ENCODE measurements around the gene TDP1.
A peak's percentile ranks its signal among the peaks of the same experiment; 100 is the strongest.

Gene TDP1

DNA sequence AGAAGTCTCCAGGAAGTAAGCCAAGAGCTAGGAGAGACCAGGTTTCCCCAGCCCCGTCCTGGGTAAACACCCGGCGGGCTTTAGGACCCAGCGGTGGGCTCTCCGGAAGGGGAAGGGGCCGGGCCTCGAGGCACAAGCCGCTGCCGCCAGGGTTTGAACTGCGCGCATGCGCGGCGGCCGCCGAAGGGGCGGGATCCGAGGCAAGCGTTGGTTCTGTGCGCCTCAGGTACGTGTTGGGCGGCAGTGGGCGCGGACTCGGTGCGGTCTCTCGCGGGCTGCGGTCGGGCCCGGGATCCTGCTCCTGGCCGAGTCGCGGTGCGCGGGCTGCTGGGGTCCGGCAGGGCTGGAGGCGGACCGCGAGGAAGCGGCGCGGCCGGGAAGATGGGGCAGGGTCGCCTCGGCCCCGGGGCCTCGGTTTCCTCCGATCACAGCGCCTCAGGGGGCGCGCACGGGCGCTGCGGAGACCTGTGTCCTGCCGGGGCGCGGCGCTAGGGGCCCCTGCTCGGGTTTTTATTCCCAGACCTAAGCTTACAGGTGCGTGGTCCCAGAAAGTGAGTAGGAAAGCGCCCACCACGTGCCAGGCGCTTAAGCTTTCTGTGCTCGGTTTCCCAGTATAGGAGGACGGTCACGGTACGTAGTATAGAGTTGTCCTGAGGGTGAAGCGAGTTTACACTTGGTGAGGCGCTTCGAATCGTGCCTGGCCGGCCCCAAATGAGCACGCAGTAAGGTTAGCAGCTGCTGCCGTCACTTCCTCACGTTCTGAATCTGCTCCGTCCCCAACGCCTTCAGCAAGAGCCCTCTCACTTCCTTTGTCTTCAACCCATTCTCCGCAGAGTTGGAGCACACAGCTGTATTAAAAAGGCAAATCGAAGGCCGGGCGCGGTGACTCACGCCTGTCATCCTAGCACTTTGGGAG is at the start of gene TDP1:
TDP1 (plus strand) TSS at position 183 of the 916 bp plus-strand sequence. CDS start 7,188 bp downstream, outside the sequence.
- DNase-seq (ENCODE audit: low read depth), result peak; percentile 92

GRCh38 chr14:89906000-89906399 is 49.7 kb upstream of the TDP1 start:
- DNase-seq (ENCODE audit: low read depth), result no peak

- DNase-seq (ENCODE audit: low read depth), result no peak
These were observed 48.1 kb upstream of the TDP1 start for GRCh38 chr14:89907655-89908054.

- no peak for DNase-seq (ENCODE audit: low read depth)
These were observed 46.8 kb upstream of the TDP1 start for GRCh38 chr14:89908712-89909450.

GRCh38 chr14:89909586-89909985 is 46.1 kb upstream of the TDP1 start:
- DNase-seq (ENCODE audit: low read depth), result no peak

DNA sequence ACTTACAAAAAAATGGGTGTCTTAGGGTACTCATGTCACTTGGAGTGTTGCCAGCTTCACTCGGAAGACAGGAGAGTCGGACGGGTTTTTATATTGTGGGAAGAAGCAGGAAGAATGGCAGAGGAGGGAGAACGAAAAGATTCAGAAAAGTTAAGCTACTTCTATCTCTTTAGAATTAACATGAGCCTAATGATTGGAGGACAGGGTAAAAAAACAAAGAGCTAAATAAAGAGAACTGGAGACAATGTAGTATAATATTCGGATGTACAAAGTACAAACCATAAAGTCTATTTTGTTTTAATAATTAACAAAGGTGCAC is 45.1 kb upstream of the TDP1 start:
- DNase-seq (ENCODE audit: low read depth), result no peak

- peak; percentile 74 for DNase-seq (ENCODE audit: low read depth)
These were observed 44.5 kb upstream of the TDP1 start for GRCh38 chr14:89911010-89911919.

DNA sequence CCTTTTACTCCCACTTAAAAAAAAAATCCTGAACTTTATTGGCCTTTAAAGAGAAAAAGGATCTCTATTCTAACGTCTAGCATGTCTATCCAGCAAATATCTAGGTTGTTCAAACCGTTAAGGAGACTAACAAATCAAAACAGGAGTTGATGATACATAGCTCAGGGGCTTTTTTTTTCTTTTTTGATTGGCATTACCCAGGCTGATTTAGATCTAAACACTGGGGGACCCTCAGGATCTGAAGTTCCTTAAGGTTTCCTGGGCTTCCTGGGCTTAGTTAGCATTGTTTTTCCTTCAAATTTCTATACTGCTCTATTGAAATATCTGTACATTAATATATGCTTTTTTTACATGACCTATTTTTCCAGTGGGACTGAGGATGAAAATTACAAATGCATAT is 43.5 kb upstream of the TDP1 start:
- no peak for DNase-seq (ENCODE audit: low read depth)

- peak; percentile 99 for DNase-seq (ENCODE audit: low read depth)
These were observed 43.0 kb upstream of the TDP1 start for GRCh38 chr14:89912667-89913211.

GRCh38 chr14:89915114-89915878 is 40.4 kb upstream of the TDP1 start:
- peak; percentile 52 for DNase-seq (ENCODE audit: low read depth)

DNA sequence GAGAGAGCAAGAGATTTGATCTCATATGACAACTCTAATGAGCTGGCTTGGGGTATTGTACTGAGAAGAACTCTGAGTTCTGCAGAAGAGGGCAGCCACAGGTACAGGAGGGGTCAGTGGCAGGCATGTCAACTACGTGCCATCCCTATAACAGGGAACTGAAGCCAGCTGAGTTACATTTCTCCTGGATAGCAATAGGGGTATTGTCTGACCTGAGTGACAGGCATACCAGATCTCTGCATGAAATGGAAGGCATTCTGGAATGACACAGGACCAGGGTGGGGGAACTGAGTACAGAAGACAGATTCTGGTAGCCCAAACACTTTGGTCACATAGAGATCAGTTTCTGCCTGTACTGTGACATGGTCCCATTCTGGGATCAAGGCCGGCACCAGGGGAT is 37.0 kb upstream of the TDP1 start:
- DNase-seq (ENCODE audit: low read depth), result no peak

- DNase-seq (ENCODE audit: low read depth), result no peak
These were observed 35.7 kb upstream of the TDP1 start for GRCh38 chr14:89920056-89920455.

DNA sequence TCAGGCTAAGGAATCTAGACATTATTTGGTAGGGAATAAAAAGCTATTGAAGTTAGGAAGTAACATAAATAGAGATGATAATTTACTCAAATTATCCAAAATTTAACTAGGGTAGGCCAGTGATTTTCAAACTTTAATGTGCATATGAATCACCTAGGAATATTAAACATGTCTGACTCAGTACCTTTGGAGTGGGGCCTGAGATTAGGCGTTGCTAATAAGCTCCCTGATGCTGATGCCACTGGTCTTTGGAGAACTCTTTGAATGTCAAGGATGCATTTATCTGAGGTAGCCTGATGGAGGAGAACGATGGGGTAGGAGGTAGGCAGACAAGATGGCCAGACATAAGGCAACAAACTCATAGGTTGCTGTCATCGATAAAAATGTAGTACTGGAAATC is 34.4 kb upstream of the TDP1 start:
- DNase-seq (ENCODE audit: low read depth), result no peak

GRCh38 chr14:89922031-89922907 is 33.5 kb upstream of the TDP1 start:
- peak; percentile 91 for DNase-seq (ENCODE audit: low read depth)

GRCh38 chr14:89924268-89924667 is 31.5 kb upstream of the TDP1 start:
- DNase-seq (ENCODE audit: low read depth), result no peak

DNA sequence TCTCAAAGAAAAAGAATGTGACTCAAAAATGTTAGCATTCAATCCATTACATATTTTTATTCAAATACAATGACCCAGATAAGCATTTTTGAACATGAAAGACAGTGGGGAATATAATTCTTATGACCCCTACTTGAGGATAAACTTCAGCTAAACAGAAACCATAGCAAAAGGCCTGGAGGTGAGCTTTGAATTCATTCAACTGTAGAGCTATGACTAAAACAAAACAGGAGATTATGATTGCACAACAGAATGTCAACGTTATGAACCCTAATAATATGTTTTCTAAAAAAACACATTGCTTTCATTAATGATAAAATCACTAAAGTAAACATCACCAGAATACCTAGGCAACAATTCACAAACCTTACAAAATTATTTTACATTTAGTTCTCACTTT is 29.0 kb upstream of the TDP1 start:
- DNase-seq (ENCODE audit: low read depth), result no peak

DNA sequence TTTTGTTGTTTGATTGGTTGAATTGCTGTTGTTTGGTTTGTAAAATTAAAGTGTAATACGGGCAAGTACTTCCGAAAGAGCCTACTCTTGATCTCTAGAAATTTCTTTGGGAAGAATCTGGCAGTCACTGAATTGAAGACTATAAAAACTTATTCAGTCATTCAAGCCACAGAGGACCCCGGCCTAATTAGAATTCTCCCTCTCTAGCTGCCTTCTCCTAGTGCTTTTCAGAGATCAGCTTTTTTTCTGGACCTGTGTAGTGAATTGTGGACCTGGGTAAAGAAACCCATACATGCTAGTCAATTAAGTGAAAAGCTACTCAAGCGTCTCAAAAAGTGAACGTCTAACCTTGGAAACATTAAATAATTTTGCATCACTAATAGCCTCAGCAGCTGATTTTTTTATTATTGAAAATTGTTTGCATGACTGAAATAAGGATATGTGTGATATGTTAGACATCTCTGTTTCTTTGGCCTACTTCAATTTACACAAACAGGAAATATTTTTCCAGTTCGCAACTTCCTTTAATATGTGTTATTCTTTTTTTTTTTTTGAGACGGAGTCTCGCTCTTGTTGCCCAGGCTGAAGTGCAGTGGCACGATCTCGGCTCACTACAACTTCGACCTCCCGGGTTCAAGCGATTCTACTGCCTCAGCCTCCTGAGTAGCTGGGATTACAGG is 28.4 kb upstream of the TDP1 start:
- no peak for DNase-seq (ENCODE audit: low read depth)

DNA sequence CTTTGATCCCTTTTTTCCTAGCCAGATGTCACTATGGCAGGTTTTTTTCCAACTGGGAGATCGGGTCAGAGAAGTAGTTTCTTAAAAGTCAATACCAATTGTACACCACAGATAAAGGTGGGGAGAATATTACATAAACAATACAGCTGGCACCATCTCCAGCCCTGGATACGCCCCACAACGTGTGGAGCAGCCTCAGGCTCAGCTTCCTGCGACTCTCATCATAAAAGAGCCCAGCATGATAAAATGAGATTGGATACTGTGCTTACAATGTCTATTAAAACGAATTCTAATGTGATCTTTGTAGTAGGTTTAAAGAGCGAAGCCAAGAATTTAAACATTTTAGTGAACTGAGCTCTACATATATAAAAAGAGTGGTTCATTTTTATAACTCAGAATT is 22.7 kb upstream of the TDP1 start:
- DNase-seq (ENCODE audit: low read depth), result no peak

GRCh38 chr14:89936654-89937185 is 19.0 kb upstream of the TDP1 start:
- no peak for DNase-seq (ENCODE audit: low read depth)

Data from stromal cell of bone marrow (primary cell).